D341Med (cell line): ENCODE results near the gene SMC1A.
"Not testable (repeated sequence)": the region's sequence is repeated elsewhere in the genome, so short reads cannot be mapped to it uniquely, and the experiment has no call there.

Source experiments
- DNase-seq: peaks from one replicate; pipeline ENCODE4 v3.0.0; 2012; ENCODE audit warnings: low spot score

The SMC1A gene

DNA sequence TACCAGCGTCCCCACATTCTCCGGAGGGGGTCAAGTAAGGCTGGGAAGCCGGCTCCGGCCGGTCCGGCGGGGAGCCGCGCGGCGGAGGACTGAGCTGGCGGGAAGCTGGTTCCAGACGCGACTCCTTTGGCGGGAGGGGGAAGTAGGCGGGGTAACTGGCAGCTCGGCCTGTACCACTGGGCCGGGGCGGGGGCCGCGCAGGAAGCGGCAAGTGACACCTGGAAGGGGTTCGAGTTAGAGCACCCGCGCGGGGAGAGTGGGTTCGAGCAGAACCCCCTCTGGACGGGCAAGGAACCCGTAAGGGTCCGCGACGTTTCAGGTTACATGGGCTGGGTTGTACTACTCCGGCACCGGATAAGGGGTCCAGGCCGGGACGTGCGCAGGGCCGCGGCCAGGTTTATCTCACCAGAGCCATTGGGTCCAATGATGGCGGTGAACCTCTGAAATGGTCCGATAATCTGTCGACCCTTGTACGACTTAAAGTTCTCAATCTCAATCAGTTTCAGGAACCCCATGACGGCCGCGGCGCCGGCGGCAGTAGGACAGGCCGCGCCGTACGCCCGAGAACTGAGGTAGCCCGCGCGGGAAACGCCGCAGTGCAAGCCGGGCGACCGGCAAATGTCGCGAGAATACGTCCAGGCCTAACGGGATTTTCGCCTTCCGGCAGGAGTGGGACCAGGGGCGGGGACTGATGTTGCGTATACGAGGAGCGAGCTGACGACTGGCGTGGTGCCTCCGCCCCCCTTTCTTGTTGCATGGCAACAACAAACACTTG, at the start of gene SMC1A:
SMC1A (minus strand) TSS at position 569 of the 775 bp plus-strand sequence; CDS start at position 515, 54 bp downstream.
- DNase-seq = peak; percentile 91

DNA sequence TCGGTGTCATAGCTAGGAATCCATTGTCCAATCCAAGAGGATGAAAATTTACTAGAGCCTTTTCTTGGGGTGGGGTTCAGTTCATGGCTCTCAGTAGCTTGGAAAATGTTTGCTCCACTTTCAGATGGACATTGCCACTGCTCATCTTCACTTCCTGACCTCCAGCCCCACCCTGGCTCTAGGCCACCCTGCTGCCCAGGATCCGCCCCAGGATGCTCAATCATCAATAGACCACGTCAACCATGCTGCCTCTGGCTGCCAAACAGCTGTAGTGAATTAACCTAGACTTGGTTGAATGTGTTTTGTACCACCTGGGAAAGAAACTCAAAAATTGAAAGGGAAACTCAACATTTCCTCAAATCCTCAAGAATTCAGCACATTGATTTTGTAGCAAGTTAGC, 48.9 kb upstream of the SMC1A start:
- DNase-seq = no peak

DNA sequence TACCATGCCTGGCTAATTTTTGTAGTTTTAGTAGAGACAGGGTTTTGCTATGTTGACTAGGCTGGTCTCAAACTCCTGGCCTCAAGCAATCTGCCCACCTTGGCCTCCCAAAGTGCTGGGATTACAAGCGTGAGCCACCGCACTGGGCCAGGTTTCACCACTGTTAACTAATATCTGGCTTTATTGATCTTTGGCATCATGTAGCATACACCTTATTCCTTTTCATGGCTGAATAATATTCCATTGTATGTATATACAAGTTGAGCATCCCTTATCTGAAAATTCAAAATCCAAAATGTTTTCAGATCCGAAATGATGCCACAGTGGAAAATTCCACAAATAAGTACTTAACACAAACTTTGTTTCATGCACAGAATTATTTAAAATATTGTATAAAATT, 46.2 kb upstream of the SMC1A start:
- not testable (repeated sequence) for DNase-seq

DNA sequence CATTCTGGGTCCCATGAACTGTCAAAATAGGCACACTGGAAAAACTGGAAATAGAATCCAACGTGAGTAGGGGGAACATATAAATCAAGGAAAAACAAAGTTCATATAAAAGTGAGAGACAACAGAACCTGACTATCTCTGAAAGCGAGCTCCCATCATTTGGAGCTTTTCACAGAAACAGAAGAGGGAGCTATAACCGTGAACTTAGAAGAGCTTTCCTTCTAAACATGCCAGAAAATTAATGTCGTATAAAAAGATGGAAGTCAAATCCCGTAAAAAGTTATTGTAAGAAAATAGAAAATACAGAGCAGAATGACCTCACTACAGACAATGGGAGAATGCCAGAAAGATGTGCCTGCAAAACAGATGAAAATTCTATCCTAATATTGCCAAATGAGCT, 35.6 kb upstream of the SMC1A start:
- DNase-seq = no peak

DNA sequence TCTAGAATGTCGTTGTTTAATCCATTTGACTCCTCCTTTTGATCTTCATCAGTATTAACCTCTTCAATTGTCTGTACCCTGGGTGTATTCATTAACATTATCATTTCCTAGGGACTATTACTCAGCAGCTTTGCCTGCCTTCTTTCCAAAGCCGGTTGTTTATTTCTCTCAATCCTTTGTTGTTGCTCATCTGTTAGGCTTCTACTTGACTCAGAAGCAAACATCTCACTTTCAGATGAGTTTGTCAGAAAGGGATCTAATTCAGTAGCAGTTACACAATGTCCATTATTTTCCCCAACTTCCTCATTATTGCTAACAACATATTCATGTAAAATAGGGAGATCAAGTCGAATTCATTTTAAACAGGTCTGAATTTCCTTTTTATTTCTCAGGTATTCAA, 33.8 kb upstream of the SMC1A start:
- DNase-seq = no peak

DNA sequence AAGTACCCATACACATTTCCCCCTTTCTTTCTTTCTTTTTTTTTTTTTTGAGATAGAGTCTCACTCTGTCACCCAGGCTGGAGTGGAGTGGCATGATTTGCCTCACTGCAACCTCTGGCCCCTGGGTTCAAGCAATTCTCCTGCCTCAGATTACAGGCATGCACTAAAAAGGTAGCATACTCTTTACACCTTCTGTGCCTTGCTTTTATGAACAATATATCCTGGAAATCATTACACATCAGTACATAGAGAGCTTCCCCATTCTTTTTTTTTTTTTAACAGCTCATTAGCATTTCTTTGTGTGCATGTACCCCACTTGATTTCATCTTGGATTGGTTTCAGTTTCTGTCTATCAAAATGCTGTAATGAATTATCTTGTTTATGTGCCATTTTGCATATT, 30.4 kb upstream of the SMC1A start:
- no peak for DNase-seq

DNA sequence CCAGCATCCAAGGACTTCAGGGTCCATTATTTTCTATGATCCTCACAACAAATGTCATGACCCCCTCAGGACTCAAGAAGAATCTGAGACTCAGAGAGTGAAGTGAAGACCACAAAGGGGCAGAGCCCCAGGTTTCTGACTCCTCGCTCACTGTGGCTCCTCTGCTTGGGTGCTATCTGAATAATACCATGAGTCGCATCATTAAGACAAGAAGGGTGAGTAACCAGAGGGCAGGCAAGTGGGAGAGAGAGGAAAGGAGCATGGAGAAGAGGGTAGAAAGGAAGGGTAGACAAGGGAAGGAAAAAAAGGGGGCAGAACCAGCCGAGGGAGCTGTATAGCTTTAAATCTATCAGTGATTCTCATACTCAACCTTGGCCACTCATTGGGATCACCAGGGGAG, 27.2 kb upstream of the SMC1A start:
- DNase-seq = no peak

DNA sequence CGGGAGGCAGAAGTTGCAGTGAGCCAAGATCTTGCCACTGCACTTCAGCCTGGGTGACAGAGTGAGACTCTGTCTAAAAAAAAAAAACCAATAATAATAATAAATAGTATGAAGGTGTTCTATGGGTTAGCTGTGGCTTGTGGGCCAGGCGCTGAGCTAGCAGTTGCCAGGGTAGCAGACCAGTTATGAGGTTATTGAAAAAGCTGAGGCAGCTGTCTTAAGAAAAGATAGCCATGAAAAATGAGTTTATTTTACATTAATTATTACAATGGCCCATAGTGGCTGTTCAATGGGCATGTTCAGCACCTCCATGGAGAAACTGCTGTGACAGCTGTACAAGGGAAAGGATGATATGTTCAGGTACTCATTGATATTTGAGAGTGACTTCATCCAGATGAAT, 25.0 kb upstream of the SMC1A start:
- no peak for DNase-seq

DNA sequence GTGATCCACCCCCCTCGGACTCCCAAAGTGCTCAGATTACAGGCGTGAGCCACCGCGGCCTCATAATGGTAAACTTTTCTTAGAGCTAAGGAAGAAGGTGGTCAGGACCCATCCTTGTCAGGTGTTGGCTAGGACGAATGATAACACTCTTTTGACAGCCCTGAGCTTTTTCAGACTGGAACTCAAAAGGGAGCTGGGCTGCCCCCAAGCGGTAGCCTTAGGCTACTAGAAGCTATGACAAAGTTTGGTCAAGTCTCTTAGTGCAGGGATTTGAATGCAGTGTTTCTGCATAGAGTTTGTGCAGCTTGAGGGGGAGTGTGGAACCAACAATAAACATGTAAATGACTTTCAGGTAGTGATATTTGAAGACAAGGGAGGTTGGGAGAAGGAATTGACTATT, 23.5 kb upstream of the SMC1A start:
- DNase-seq = peak; percentile 57

DNA sequence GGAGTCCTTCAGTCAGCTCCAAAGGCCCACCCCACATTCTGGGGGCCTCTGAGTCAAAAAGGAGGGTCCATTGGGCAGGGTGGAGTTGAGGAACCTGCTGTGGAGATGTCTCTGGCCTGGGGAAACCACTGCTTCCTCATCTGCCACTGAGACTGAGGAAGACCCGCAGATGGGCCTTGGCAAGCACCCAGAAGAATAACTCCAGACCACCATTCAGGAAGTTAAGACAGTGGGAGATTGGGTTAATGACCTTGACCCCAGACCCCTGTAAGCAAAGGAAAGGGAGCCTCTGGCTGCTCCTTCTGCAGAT, 19.8 kb upstream of the SMC1A start:
- no peak for DNase-seq

DNA sequence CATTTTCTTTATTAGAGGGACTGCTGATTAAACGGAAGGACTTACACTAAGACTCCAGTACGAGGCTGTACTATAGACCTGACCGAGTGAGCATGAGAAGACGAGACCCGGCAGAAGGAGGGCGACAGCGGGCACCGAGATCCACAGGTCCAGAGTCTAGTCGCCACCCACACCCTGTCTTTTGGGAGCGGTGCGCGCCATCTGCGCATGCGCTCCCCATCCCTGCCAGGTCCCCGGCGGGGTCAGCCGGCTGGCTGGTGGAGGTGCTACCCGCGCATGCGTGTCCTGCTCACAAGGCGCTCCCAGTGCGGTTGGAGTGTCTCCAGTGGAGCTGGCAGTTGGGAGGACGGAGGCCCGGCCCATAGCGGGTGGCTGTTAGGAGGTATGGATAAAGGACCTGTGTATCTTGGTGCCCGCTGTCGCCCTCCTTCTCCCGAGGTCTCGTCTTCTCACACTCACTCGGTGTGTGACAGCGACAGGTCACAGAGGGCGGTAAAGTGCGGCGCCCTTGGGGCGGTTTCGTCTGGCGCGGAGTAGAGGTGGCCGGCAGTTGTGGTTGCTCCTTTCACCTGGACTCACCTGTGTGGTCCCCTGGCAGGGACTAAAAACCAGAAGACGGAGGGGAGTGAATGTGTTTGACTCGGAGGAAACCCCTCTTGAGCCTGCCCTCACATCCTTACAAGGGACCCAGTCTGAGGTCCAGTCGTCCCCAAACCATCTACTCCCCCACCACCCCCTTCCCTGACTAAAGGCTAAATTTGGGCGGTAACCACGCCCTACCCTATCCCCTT, 19.3 kb upstream of the SMC1A start:
- no peak for DNase-seq

DNA sequence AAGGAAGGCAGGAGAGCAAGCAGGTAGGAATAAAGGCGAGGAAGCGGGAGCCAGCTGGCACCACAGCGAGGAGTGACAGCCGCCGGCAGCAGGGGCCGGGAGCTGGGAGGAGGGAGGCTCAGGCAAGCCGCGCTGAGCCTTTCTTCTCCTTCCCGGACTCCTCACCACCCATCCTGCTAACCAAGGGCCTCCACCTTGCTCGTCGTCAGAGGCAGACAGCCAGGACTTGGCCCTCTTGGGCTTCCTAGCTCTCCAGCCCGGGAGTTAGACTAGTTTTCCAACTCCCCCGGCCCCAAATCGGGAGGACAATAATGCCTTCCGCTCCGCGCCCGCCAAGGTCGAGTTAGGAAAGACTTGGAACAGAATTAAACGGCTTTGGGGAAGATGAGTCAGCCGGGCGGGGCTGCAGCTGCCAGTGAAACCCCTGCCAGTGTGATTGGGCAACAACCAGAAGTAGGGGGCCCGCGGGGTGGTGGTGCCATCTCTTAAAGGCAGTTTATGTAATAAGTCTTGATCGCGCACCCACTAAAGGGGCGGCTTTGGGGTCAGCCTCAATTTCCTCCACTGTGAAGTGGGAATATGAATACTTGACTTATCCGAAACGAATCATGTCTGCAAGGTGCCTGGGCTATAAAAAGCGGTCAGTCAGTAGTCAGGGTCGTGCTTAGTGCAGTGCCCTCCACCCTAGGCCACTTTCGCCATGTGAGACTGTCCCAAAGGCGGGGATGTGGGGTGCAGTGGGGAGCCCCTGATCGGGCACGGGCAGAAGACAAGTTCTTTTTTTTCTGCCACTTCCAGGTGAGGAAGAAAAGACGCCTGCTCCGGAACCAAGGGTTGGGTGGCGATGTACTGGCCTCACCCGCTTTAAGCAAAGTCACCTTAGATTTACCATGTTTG, 18.4 kb upstream of the SMC1A start:
- DNase-seq = no peak

DNA sequence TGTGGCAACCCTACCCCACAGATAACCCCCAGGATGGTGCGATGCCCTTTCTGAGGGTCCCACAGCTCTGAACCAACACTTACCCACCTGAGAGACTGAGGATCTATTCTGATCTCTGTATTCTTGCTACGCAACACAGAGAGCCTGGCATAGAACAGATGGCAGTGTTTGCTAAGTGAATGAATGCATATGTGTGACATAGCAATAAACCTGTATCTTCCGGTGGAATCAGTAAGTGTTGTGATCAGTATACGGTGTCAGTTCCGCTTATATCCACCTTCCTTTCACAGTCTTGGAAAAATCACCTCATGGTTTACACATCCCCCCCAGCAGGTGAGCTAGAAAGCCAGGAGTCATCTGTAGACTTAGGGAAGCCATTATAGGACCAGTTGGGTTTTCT, 17.6 kb upstream of the SMC1A start:
- no peak for DNase-seq

DNA sequence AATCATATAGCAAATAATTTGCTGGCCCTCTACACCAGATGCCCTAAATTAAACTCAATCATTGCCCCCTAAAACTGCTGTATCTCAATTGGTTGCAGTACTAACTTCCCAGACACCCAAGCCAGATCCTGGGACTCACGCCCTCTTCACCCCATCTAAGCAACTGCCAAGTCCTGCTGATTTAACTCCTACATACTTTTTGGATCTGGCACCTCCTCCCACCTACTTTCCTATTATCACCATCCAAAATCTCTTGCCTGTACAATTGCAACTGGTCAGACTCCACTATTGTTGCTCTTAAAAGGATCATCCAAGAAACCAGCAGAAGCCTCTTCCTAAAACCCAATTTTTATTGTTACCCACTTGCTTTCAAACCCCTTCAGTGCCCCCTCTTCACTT, 16.4 kb upstream of the SMC1A start:
- DNase-seq = no peak

DNA sequence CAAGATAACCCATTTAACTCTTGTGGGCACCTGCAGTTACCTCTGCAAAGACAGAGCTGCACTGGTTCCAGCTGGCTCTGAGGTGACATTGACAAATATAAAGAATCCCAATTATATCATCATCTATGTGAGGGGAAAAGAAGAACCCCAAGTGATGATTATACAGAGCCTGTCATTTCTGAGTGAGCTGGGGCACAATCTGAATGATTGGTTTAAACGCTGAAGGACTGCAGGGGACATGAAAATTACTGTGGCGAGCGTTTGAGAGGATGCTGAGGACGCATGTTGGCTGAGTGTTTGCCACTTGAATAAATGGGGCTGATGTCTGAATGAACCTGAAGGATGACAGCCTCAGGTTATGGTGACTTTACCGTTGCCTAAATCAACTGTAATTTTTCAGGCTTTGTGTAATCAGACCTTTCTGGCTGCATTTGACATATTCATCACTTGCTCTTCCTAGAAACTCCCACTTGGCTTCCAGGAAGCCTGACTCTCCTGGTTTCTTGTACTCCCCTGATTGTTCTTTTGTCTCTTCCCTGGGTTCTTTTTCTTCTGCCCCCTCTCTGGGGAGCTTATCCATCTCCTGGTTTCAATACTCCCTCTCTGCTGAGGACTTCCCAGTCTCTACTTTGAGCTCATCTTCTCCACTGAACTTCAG, 15.8 kb upstream of the SMC1A start:
- DNase-seq = no peak

DNA sequence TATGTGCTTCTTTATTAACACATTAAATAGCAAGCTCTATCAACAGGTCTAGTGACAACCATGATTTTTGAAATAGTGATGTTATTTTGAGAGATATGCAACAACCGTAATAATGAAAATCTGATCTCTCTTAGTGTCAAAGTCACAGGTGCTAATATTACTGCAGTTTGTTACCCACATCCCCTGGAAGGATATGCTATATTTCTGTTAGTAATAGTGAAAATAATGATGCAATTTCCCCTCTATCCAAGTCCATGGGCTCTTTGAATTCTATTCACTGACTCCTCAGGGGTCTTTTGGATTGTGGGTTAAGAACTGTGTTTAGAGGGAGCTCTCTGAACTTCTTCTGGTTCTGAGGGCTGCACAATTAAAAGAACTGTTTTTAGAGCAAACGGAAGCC, 14.8 kb upstream of the SMC1A start:
- no peak for DNase-seq

DNA sequence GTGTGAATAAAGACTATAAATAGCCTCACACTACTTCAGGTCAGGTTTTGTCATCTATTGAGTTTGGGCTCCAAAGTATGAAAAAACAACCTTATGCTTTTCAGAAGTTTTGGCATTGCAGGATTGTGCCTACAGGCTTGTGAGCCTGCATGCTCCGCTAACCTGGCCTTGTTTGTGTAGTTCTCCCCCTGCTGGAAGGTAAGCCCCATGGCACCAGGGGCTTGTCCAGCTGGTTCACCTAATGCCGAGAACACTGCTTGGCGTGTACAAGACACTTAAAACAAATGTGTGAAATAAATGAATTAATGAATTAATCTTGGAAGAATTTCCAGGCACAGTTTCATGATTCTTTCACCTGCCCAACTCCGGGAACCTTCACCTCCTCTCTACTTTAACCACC, 13.5 kb upstream of the SMC1A start:
- peak; percentile 76 for DNase-seq

DNA sequence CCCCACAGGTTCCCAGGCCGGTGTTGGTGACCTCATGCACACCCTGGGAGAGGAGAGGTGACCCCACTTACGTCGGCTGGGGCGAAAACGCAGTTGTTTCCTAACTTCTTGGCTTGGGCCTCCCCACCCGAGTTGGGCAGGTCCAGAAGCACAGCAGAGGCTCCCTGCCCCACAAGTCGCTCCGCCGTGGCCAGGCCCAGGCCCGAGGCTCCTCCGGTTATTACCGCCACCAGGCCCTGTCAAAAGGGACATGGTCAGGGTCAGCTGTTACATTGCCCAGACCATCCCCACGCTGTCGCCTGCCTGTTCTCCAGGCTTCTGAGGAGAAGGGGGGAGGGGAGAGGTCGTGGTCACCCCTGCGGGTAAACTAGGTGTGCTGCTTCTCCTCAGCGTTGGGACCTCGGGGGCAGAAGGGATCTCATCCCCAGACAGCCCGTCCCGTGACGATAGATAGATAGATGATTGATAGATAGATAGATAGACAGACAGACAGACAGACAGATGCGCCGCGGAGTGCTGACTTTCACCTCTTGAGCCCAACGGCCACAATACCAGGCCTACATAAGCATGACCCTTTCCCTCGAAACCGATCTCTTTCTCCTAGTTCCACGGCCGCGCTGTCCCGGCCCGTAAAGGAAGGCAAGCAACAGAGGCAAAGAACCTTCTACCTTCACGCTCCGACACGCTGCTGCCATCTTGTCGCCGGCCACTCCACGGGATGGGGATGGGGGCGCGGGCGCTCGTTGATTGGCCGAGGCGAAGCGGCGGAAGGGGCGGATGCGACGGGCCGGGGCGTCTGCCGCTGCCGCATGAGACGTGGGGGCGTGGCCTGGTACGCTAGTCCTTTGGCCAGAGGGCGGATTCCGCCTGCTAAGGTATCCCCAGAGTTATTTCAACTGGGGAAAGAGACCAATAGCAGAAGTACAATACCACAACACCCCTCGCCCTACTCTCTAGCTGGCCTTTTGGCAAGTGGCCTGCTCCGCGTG, 11.5 kb upstream of the SMC1A start, which contains the start of gene HSD17B10:
HSD17B10 (minus strand) TSS at position 720 of the 989 bp plus-strand sequence; CDS start at position 695, 25 bp downstream.
- DNase-seq = peak; percentile 93

DNA sequence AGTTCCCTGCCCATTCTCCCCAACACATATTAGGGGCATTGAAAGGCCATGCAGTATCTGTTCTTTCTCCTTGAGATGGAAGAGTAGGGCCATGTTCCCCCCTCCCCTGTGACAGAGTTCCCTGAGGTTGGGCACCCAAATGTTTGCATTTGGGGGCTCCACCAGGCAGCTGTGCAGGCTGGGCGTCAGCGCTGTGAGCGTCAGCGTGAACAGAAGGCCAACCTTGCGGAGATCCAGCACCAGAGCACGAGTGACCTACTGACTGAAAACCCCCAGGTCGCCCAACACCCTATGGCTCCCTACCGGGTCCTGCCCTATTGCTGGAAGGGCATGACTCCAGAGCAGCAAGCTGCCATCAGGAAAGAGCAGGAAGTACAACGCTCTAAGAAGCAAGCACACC, 7.8 kb upstream of the SMC1A start:
- DNase-seq = no peak

DNA sequence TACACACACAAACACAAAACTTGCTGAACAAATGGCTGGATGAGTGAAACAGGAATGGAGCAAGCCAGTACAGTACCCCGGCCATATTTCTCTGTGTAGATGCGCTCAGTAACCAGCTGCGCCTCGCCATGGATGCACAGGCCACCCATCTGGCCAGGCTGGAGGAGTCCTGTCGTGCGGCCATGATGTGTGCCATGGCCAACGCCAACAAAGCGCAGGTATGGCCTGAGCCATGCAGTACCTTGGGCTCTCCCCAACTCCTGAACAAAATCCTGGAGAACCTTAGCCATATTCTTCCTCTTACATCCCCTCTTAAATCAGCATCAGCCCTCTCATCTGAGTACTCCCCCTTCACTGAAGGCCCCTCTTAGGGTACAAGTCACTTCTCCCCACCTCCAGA, 7.3 kb upstream of the SMC1A start:
- no peak for DNase-seq

DNA sequence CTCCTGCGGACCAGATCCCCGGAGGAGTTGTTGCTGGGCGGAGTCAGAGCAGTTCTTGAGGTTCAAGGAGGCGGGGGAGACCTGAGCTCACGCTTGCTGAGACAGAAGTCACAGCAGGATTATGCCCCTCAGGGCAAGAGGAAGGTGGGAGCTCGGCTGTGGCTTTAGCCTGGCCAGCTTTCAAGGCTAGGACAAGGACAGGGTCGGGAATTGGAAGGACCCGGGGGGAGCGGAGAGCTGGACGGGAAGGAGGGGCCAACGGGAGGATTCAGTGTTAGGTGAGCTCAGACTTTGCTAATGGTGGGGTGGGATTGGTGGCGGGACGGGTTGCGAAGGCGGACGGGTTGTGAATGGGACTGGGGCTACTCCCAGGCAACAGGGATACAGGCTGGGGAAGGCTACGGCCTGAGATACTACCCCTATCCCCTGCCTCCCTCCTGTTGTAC, 430 bp upstream of the SMC1A start, which contains the start of gene RIBC1:
RIBC1 (plus strand) TSS at position 13 of the 446 bp plus-strand sequence. CDS start 3,404 bp downstream, outside the sequence.
- no peak for DNase-seq
